GM12872 (cell line): Measurements from ENCODE around the gene ATOSB.

Experiments used
- TF ChIP-seq, protein P1 (sequence below): IDR thresholded peaks from 3 replicates; pipeline ENCODE4 v1.5.1; 2011; ENCODE audit warnings: low read depth, mild to moderate bottlenecking, low read length, moderate library complexity; ENCODE audit not compliant: insufficient read depth

Gene ATOSB

DNA sequence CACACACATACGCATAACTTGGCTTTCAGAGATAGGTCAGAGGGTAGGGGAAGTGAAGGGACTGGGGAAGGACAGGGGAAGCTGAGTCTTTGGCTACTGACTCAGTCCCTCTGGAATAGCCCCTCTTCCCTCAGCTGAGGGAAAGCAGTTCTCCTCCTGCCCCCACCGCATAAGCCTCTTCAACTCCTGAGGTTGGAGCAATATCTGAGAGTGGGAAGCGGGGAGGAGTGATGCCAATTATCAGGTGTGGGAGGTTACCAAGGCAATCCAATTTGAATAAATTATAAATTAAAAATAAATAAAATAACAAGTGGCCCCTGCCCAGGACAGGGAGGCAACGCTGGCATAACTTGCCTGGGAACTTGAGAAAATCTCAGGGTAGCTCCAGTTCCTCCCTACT lies 11.1 kb downstream of the ATOSB start:
- TF ChIP-seq, protein P1, sequence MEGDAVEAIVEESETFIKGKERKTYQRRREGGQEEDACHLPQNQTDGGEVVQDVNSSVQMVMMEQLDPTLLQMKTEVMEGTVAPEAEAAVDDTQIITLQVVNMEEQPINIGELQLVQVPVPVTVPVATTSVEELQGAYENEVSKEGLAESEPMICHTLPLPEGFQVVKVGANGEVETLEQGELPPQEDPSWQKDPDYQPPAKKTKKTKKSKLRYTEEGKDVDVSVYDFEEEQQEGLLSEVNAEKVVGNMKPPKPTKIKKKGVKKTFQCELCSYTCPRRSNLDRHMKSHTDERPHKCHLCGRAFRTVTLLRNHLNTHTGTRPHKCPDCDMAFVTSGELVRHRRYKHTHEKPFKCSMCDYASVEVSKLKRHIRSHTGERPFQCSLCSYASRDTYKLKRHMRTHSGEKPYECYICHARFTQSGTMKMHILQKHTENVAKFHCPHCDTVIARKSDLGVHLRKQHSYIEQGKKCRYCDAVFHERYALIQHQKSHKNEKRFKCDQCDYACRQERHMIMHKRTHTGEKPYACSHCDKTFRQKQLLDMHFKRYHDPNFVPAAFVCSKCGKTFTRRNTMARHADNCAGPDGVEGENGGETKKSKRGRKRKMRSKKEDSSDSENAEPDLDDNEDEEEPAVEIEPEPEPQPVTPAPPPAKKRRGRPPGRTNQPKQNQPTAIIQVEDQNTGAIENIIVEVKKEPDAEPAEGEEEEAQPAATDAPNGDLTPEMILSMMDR, result no peak

DNA sequence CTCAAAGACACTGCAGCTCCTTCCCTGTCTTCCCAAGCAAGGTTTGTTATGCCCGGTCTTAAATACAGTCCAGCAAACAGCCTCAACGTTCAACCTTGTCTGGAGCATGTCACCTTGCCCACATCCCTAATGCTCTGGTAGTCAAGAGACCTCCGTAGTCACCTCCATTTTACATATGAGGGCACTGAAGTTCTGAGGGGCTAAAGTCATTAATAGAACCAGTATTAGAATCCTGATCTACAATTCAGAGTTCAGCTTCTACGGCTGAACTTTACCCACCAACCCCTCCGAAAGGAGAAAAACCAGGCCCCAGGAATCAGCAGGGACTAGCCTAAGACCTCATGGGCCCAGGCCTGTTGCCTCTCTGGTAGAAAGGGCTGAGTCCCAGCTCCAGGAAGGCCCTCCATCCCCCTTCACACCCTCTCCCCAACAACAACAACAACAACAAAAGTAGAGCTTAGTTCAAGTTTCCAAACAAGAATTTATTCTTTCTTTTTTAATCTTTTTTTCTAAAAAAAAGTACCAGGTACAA lies 11.9 kb downstream of the ATOSB start:
- TF ChIP-seq, protein P1, result no peak

DNA sequence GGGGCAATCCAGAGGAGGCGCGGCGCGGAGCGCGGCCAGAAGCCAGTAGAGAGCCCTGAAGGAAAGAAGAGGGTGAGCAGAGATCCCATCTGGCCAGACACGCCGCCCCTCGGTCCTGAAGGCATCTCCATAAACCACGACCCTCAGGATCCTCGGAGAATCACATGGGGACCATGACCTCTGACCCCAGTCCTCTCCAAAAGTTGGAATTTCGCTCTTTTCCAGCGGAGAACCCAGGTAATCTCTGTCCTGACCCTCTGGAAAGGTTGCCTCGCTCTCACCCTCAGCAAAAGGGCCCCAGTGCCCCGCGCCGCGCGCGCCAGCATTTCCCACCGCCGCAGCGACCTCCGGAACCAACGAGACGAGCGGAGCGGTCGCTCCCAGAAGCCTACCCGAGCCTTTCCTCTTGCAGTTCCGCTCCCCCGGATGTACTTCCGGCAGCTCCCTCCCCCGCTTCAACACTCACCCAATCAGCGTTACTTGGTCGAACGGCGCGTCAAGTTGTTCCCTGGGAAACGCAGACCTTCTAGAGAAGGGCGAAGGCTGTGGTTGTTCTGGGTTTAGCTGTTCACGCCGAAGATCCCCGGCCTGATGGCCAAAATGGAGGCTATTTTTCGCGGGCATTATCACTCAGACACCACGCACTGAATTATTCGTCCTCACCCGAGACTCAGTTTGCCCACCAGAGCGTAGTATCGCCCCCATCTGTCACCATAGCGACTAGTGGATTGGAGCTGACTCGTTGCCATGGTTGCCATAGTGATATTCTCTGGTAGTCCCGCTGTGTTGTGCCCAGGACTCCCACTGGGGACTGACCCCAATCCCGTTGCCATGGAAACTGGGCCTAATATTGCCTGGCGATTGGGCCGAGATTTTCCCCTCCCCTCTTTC lies 12.6 kb downstream of the ATOSB start, which contains the start of gene STOML2:
STOML2 (minus strand) TSS at position 363 of the 891 bp plus-strand sequence; CDS start at position 326, 37 bp downstream.
- TF ChIP-seq, protein P1, result no peak

DNA sequence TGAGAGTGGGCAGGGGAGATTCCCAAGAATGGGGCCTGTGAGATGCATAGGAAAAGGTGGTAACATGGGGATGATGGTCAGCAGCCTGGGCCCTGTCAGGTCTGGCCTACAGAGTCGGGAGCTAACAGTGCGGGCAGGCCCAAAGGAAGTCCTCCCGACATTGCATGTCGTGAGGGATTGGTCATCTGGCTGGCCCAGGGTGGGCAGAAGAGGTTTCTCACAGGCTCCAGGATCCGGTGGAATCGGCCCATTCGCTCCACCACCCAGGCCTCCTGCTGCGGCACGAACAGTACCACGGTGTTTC lies 13.2 kb downstream of the ATOSB start:
- TF ChIP-seq, protein P1, result no peak

DNA sequence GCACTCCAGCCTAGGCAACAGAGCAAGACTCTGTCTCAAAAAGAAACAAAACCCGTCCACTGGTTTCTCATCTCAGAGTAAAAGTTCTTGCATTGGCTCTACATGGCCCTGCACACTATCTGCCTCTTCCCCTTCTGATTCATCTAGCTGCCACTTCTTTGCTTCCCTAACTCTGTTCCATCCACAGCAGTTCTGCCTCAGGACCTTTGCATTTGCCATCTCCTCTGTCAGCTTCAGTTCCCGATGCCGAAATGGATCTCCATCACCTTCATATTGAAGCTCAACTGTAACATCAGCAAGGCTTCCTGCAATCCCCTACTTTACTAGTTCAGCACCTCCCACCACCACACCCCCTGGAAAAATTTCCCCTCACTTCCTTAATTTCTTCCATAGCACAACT lies 18.1 kb downstream of the ATOSB start:
- TF ChIP-seq, protein P1, result no peak

DNA sequence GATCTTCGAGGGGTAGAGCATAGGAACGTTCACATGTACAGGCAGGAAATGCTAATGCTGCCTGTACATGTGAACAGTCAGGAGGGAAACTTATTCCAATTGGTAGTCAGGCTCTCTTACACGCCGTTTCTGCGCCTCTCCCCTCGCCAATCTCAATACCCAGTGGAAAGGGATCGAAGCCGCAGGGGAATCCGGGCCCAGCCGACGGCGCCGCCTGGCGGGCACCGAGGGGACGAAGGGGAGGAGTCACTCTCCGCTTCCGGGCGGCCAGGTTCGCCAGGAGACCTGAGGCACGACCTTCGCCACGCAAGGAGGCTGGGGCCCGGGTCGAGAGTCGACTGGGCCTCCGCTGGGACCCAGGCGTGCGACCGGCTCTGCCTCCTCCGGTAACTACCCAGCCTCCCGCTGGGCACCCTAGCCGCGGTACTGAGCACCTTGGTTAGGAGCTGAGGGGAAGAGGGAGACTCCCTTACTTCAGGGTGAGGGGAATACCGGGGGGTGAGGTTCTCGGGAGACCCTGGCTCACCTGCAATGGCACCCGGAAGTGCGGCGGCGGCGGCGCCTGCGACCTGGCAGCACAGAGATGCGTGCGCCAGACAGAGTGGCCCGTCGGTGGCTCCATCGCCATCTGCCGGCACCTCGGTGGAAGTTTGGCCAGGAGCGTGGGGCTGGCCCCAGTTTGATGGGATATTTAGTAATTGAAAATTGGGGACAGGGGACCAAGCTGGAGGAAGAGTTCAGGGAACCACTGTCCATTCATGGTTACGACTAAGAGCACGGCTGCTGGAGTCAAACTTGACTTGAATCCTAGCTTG lies 19.4 kb downstream of the ATOSB start, which contains the start of gene PIGO:
PIGO (minus strand) TSS at position 557 of the 815 bp plus-strand sequence. CDS start 1,026 bp downstream, outside the sequence.
- TF ChIP-seq, protein P1, result peak; percentile 91

DNA sequence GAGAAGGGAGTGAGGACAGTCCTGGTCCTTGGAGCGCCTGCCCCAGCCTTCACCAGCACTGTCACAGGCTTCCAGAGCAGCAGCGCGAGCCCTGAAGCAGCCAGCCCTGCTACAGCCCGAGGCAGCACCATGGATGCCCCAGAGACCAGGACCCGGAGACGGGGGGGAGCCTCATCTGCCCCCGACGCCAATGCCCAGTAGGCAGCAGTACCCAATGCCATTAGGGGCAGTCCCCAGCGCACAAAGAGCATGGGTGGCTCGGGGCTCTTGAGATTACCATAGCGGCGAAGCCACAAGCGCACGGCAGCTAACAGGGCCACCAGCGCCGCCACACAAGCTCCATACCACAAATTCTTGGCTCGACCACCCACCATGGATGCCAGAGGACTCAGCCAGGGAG lies 24.1 kb downstream of the ATOSB start:
- TF ChIP-seq, protein P1, result no peak
